ENCODE measurements around the gene LOC101059915.

GRCh38 chrX:71653344-71653743, 14.0 kb upstream of the LOC101059915 start:
- TF ChIP-seq REST (tag by site-specific recombination; IDR thresholded peaks at IDR 0.05) (no peak), ZBTB7A (tag by site-specific recombination; IDR thresholded peaks at IDR 0.05; ENCODE audit: low read depth) (no peak), ZNF768 (tag by site-specific recombination; IDR thresholded peaks at IDR 0.05) (no peak), ZNF747 (tag by site-specific recombination; IDR thresholded peaks at IDR 0.05) (no peak), ZNF121 (tag by site-specific recombination; IDR thresholded peaks at IDR 0.05) (no peak), REPIN1 (tag by site-specific recombination; IDR thresholded peaks at IDR 0.05; ENCODE audit: low read depth) (no peak)
- TF ChIP-seq, protein P1, sequence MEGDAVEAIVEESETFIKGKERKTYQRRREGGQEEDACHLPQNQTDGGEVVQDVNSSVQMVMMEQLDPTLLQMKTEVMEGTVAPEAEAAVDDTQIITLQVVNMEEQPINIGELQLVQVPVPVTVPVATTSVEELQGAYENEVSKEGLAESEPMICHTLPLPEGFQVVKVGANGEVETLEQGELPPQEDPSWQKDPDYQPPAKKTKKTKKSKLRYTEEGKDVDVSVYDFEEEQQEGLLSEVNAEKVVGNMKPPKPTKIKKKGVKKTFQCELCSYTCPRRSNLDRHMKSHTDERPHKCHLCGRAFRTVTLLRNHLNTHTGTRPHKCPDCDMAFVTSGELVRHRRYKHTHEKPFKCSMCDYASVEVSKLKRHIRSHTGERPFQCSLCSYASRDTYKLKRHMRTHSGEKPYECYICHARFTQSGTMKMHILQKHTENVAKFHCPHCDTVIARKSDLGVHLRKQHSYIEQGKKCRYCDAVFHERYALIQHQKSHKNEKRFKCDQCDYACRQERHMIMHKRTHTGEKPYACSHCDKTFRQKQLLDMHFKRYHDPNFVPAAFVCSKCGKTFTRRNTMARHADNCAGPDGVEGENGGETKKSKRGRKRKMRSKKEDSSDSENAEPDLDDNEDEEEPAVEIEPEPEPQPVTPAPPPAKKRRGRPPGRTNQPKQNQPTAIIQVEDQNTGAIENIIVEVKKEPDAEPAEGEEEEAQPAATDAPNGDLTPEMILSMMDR (tag by site-specific recombination; IDR thresholded peaks at IDR 0.05), result no peak
- TF ChIP-seq, protein P2, sequence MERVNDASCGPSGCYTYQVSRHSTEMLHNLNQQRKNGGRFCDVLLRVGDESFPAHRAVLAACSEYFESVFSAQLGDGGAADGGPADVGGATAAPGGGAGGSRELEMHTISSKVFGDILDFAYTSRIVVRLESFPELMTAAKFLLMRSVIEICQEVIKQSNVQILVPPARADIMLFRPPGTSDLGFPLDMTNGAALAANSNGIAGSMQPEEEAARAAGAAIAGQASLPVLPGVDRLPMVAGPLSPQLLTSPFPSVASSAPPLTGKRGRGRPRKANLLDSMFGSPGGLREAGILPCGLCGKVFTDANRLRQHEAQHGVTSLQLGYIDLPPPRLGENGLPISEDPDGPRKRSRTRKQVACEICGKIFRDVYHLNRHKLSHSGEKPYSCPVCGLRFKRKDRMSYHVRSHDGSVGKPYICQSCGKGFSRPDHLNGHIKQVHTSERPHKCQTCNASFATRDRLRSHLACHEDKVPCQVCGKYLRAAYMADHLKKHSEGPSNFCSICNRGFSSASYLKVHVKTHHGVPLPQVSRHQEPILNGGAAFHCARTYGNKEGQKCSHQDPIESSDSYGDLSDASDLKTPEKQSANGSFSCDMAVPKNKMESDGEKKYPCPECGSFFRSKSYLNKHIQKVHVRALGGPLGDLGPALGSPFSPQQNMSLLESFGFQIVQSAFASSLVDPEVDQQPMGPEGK (tag by site-specific recombination; IDR thresholded peaks at IDR 0.05), result no peak
- TF ChIP-seq, protein P3, sequence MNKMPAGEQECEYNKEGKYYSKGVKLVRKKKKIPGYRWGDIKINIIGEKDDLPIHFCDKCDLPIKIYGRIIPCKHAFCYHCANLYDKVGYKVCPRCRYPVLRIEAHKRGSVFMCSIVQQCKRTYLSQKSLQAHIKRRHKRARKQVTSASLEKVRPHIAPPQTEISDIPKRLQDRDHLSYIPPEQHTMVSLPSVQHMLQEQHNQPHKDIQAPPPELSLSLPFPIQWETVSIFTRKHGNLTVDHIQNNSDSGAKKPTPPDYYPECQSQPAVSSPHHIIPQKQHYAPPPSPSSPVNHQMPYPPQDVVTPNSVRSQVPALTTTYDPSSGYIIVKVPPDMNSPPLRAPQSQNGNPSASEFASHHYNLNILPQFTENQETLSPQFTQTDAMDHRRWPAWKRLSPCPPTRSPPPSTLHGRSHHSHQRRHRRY (tag by site-specific recombination; IDR thresholded peaks at IDR 0.05), result no peak

All from HEK293 (cell line).